GM20000 (cell line): ENCODE measurements around the gene INSL6.

Source experiments
- DNase-seq: peaks from one replicate; pipeline ENCODE4 v3.0.0; 2012; ENCODE audit warnings: low spot score
- CTCF ChIP-seq: IDR thresholded peaks from 2 replicates; pipeline ENCODE4 v1.5.1; 2012; ENCODE audit warnings: mild to moderate bottlenecking, control low read depth; ENCODE audit errors: extremely low read depth, missing control alignments

Gene INSL6, protein sequence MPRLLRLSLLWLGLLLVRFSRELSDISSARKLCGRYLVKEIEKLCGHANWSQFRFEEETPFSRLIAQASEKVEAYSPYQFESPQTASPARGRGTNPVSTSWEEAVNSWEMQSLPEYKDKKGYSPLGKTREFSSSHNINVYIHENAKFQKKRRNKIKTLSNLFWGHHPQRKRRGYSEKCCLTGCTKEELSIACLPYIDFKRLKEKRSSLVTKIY

GRCh38 chr9:5185220-5185840 is at the start of gene INSL6:
TSS of gene INSL6 (minus strand) at chr9:5185639. CDS start at chr9:5185602, 37 bp downstream.
- TF ChIP-seq CTCF = no peak

GRCh38 chr9:5231212-5231611 is 45.8 kb upstream of the INSL6 start, which contains the start of gene INSL4:
TSS of gene INSL4 (plus strand) at chr9:5231419. CDS start at chr9:5231524, 105 bp downstream.
- no peak for TF ChIP-seq CTCF
- no peak for DNase-seq

More at GRCh38 chr9:5185220-5185840, at the start of gene INSL6:
- no peak for DNase-seq

- no peak for TF ChIP-seq CTCF
- no peak for DNase-seq
Measured at GRCh38 chr9:5230554-5230953, 45.1 kb upstream of the INSL6 start.

GRCh38 chr9:5205071-5205470 is 19.6 kb upstream of the INSL6 start:
- no peak for TF ChIP-seq CTCF
- no peak for DNase-seq

DNA sequence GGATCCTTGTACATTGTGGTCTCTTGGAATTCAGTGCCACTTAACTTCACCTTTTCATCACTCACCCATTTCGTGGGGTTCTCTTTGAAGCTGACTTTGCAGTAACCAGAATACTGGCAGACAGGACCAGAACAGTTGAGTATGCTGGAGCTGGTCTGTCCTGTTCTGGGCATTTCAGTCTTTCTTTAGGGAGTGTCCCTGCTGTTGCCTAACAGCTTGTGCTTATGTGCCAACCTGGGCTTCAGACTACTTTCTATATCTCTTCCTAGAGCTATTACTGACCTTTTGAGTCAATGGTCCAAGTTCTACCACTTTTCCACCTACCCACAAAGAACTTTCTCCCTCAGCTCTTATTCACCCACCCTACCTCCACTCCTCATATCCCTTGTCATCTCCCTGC is 10.0 kb upstream of the INSL6 start:
- no peak for TF ChIP-seq CTCF
- no peak for DNase-seq

DNA sequence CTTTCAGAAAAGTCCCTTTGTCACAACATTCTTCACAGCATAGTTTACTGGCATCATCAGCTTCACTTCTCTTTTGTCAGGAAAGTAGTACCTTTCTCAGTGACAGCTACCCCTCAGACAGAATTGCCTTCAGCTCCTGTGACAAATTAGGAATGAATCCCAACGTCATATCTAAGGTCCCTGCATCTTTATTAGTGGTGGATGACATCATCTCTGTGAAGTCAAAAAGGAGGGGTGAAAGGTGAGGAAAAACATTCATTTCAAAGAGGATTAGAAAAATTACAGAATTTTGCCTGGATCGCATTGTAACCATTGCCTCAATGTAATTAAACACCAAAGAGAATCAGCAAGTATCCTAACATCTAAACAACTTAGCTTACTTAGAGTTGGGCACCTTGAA is 7.9 kb upstream of the INSL6 start:
- no peak for TF ChIP-seq CTCF
- no peak for DNase-seq

GRCh38 chr9:5191985-5192384 is 6.5 kb upstream of the INSL6 start:
- no peak for TF ChIP-seq CTCF
- no peak for DNase-seq
